ENCODE results near the gene ASB6. TPM values are rescaled to one million over a fixed set of nuclear protein-coding genes. Genes with fewer than 3 reads are reported as not detected.

Gene ASB6
- total RNA-seq, 2 experiments from 2014 or later: 25.3 to 26.7 TPM

GRCh38 chr9:129631674-129632129 is 10.2 kb downstream of the ASB6 start:
- ChIA-PET POLR2A (interaction anchor here (0.5 kb wide), 1 partner anchor 186 kb away, joined by 3 read pairs; no protein-coding TSS in a partner anchor), CTCF (interaction anchor here (1.6 kb wide), 1 partner anchor 457 kb away, joined by 4 read pairs; no protein-coding TSS in a partner anchor)

GRCh38 chr9:129630967-129631673 is 10.8 kb downstream of the ASB6 start:
- CTCF ChIA-PET: interaction anchor here (1.0 to 1.6 kb wide), 3 partner anchors 9 to 489 kb away, joined by 3 to 4 read pairs (median 4); no protein-coding TSS in a partner anchor
- POLR2A ChIA-PET: no interaction called here

GRCh38 chr9:129629251-129629820 is 12.6 kb downstream of the ASB6 start:
- ChIA-PET CTCF (interaction anchor here (6.4 kb wide), 1 partner anchor 10 kb away, joined by 41 read pairs; the partner anchor contains the start of gene ASB6), POLR2A (interaction anchor here (1.0 kb wide), 1 partner anchor 12 kb away, joined by 3 read pairs; no protein-coding TSS in a partner anchor)

DNA sequence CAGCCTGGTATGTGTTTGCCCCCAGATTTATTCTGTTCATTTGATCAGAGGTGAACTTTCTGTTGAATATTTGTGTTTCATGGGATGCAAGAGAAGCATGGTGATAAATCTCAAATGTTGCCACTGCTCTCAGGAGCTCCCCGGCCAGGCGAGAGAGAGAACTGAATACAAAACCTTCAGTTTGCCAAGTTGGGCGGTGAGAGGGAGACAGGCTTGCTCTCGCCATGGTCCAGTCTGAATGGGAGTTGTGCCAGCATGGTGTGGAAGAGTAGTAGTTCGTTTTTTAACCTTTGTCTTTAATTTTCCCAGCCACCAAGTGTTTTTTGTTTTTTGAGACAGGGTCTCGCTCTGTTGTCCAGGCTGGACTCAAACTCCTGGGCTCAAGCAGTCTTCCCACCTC is 13.2 kb downstream of the ASB6 start:
- ChIA-PET CTCF (interaction anchor here (0.9 to 6.4 kb wide), 3 partner anchors 11 to 486 kb away, joined by 3 to 41 read pairs (median 3); partner anchors contain the start of gene ASB6), POLR2A (interaction anchor here (1.0 kb wide), 1 partner anchor 13 kb away, joined by 3 read pairs; no protein-coding TSS in a partner anchor)

DNA sequence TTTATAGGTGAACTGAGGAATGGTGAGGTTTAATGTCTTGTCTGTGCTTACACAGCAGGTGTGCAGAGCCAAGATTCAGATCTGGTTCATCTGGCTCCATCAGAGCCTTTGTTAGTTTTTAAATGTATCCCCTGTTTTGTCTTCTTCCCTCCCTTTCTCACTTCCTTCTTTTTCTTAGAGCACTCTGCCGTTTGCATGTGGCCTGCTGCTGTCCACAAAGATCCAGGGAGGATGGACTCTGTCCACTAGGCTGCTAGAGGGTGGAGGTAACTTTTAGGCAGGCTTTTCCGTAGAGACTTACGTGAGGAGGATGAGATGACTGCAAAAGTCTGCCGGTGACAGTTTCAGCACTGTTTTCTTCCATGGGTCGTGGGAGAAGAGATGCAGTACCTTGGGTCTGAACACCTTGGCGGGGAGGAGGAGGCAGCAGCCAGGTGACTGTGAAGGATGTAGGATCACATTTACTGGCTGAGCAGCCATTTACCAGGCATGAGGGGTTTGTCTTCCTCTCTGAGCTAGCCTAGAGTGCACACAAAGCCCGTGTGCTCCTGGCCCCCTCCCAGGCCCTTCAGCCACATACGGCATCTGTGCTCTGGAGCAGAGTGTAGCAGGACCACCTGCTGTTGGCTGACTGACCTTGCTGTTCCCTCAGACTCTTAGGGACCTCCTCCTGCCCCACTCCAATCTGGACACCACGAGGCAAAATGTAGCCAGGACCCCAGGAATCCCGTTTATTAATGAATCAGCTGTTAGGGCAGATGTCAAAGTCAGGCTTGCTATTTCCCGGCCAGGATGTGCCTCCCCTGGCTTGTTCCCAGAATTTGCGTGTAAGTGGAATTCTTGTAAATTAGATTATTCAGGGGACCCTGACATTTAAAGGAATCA is 14.2 kb downstream of the ASB6 start:
- POLR2A ChIA-PET: interaction anchor here (1.0 to 1.8 kb wide), 4 partner anchors 10 to 489 kb away, joined by 3 to 7 read pairs (median 3); no protein-coding TSS in a partner anchor
- CTCF ChIA-PET: interaction anchor here (0.9 to 6.4 kb wide), 3 partner anchors 12 to 485 kb away, joined by 3 to 41 read pairs (median 3); partner anchors contain the start of gene ASB6

- CTCF ChIA-PET: interaction anchor here (3.1 to 8.6 kb wide), 4 partner anchors 13 to 486 kb away, joined by 16 to 72 read pairs (median 46); partner anchors contain the start of gene ASB6
- POLR2A ChIA-PET: interaction anchor here (1.0 to 1.8 kb wide), 4 partner anchors 11 to 488 kb away, joined by 3 to 7 read pairs (median 4); no protein-coding TSS in a partner anchor
These were observed 15.2 kb downstream of the ASB6 start for GRCh38 chr9:129626625-129627284.

DNA sequence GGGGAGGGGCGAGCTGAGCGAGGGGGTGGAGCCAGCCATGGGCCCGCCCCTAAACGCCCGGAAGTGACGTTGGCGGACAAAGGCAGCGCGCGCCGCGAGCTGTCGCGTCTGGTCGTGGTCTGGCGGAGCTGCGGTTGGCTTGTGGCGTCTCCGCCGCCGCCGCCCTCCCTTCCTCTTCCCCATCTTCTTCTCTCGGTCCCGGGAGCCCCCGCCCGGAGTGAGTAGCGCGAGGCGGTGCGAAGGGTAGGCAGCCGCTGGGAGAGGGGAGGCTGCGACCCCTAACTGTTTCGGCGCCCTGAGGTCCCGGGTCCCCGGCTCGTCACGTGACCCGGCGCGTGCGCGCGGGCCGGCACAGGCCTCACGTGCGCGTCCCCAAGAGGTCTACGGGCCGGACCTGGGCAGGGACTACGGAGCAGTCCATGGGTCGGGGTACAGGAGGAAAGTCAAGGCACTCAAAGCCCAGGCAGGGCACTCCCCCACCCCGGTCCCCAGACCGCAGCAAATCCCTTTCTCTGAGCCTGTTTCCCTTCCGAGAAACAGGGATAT is 15.8 kb downstream of the ASB6 start, which contains the start of gene NTMT1:
Gene NTMT1 (plus strand): TSS at position 85 of the 546 bp plus-strand sequence. CDS start 6,541 bp downstream, outside the sequence.
- ChIA-PET POLR2A (interaction anchor here (0.6 to 1.5 kb wide), 5 partner anchors 12 to 448 kb away, joined by 3 to 6 read pairs (median 3); partner anchors contain the start of gene IER5L), CTCF (interaction anchor here (0.7 to 8.6 kb wide), 10 partner anchors 13 to 495 kb away, joined by 3 to 72 read pairs (median 10); partner anchors contain the start of gene ASB6)

DNA sequence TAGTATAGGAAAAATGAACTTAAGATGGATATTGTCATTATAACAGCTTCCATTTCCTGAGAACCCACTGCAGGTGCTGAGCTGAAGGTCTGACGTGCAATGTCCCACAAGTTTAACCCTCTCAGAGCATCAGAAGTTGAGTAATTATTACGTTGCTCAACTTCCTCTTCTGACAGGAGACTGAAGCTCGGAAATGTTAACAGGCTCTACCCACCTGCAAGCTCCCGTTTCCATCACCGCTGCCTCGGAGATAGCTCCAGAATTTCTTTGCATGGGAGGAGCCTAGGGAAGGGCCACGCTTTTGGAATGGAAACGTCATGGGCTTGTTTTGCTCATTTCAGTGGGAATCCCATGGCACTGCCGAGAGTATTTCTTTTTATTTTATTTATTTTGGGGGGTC is 17.0 kb downstream of the ASB6 start:
- ChIA-PET CTCF (interaction anchor here (0.6 to 8.6 kb wide), 15 partner anchors 8 to 612 kb away, joined by 3 to 72 read pairs (median 4); partner anchors contain the start of gene ASB6), POLR2A (interaction anchor here (1.0 to 2.2 kb wide), 3 partner anchors 14 to 485 kb away, joined by 3 to 16 read pairs (median 3); no protein-coding TSS in a partner anchor)

DNA sequence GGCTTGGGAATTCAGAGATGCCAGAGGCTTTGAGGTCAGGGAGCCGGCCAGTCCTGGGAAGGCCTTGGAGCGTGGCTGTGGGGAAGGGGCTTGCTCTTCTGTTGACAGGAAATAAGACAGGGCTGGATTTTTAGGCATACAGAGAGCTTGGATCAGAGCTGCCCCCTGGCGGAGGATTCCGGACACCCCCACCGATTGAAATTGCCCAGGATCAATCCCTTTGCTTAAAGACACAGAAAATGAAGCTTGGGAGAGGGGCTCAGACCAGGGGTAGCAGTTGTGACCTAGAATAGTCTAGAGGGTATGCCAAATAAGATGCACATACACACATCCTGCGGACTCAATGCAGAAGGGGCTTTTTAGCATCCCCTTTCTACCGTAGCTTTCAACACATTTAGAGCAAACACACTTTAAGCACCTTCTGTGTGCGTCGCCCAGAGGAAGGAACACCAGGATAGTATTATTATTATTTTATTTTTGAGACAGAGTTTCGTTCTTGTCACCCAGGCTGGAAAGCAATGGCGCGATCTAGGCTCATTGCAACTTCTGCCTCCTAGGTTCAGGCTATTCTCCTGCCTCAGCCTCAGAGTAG is 17.7 kb downstream of the ASB6 start:
- ChIA-PET CTCF (interaction anchor here (0.7 to 8.6 kb wide), 18 partner anchors 8 to 503 kb away, joined by 3 to 72 read pairs (median 3); partner anchors contain the start of gene ASB6), POLR2A (interaction anchor here (1.0 to 2.2 kb wide), 3 partner anchors 15 to 485 kb away, joined by 3 to 16 read pairs (median 3); no protein-coding TSS in a partner anchor)

- CTCF ChIA-PET: interaction anchor here (0.6 to 8.6 kb wide), 8 partner anchors 11 to 492 kb away, joined by 3 to 72 read pairs (median 20); partner anchors contain the start of gene ASB6
These were observed 18.6 kb downstream of the ASB6 start for GRCh38 chr9:129623331-129623730.

DNA sequence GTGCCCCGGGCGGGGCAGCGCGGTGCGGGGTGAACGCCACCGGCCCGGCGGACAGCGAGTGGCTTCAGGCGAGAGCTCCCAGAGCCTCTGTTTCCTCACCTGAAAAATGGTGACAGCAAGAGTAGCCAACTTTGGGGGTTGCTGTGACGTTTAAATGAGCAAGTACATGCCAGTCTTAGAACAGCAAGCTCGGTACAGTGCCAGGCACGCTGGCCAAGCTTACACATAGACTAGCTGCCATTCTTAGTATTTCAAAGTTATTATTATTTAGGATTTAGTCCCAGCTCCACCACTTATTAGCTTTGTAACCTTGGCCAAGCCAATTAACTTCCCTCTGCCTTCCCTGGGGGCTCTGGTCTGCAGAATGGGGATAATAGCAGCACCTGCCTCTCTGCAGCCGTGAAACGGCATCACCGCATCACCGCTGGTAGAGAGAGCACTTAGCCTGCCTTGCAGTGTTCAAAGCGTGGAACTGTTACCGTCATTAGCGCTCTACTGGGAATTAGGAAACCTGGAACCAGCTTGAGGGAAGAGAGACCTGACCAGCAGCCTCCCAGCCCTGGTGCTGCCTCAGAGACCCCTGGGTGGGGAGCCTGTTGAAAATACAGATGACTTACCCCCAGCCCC is 21.2 kb downstream of the ASB6 start, which contains the start of gene C9orf50:
Gene C9orf50 (minus strand): TSS at position 433 of the 627 bp plus-strand sequence. CDS start 527 bp downstream, outside the sequence.
- CTCF ChIA-PET: interaction anchor here (0.6 to 8.6 kb wide), 7 partner anchors 8 to 489 kb away, joined by 3 to 72 read pairs (median 3); no protein-coding TSS in a partner anchor
- POLR2A ChIA-PET: interaction anchor here (0.6 kb wide), 1 partner anchor 184 kb away, joined by 4 read pairs; no protein-coding TSS in a partner anchor

More at GRCh38 chr9:129623331-129623730, 18.6 kb downstream of the ASB6 start:
- POLR2A ChIA-PET: interaction anchor here (2.2 kb wide), 1 partner anchor 484 kb away, joined by 16 read pairs; no protein-coding TSS in a partner anchor

DNA sequence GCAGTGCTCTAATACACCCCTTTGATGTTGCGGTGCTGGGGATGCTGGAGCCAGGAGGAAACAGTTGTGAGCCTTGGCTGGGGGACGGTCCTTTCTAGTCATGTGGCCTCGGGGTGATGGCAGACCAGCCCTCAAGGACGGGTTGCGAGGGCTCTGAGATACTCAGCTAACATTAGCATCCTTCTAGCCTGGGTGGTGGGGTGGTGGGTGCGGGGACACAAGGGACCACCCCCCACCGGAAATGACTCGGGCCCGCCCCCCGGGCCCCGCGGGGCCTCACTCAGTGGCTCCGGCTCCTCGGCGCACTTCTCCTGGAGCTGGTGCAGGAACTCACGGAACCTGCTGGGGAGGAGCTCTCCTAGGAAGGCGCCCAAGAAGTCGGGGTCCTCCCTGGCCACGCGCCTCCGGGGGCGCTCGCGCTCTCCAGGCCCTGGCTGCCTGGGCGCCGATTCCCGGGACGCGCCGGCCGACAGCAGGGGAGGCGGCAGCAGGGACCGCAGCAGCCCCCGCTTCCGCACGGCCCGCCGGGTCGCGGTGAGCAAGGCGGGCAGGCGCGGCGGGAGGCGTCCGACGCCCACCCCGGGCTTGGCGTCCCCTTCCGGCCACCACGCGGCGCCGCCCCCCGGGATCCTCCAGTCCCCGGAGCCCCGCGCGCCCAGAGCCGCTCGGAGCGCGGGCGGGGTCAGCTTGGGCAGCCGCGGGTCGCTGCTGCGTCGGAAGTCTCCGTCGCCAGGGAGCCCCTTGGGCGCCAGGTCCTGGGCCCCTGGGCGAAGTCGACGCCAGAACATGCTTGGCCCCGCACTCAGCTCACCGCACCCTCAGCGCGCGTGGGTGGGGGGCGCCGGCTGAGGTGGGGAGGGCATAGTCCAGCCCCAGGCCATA is 21.9 kb downstream of the ASB6 start:
- POLR2A ChIA-PET: no interaction called here

GRCh38 chr9:129617167-129617566 is 24.8 kb downstream of the ASB6 start:
- POLR2A ChIA-PET: no interaction called here
- CTCF ChIA-PET: interaction anchor here (0.7 to 1.5 kb wide), 3 partner anchors 8 to 485 kb away, joined by 3 to 4 read pairs (median 3); no protein-coding TSS in a partner anchor

More for the DNA sequence above, 21.9 kb downstream of the ASB6 start:
- CTCF ChIA-PET: interaction anchor here (0.6 to 8.6 kb wide), 7 partner anchors 7 to 488 kb away, joined by 3 to 72 read pairs (median 4); no protein-coding TSS in a partner anchor

DNA sequence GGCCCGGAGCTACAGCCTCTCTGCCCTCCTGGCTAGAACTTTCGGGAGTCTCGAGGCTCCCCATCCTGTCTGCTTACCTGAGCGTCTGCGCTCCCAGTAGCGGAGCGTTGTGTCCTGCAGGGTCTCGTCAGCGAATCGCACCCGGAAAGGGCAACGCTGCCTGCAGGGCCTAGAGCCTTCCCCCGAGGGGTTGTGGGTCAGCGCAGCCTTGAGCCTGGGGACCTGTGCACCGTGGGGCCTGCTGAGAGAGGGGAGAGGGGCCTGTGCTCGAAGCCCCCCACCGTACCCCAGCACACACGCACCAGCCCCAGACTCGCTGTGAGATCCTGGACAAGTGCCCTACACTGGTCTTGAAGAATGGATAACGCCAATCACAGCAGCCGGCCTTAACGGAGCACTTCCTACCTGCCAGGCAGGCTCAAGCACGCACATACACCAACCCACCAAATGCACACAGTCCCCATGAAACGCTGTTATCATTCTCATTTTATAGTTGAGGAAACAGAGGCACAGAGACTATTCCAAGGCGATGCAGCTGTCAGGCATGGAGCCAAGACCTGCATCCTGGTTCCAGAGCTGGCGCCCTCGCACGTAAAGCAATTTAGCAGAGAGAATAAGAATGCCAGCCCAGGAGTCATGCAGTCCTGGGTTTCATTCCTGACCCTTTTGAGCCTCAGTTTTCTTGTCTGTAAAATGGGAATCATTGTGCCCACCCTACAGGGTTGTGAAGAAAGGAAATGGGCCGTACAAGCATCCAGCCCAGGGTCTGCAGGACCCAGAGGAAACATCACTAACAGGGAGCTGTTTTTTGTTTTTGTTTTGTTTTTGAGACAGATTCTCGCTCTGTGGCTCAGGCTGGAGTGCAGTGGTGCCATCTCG is 26.3 kb downstream of the ASB6 start:
- ChIA-PET CTCF (interaction anchor here (1.5 to 4.9 kb wide), 2 partner anchors 8 to 476 kb away, joined by 4 to 50 read pairs; partner anchors contain the start of genes C9orf50 and NTMT1), POLR2A (no interaction called here)
